Neural cell (in vitro differentiated cells): Measurements from ENCODE around the gene PNCK. TPM values are rescaled to one million over a fixed set of nuclear protein-coding genes. Genes with fewer than 3 reads are reported as not detected.

Experiments
- H2AFZ ChIP-seq: fragments of 200-600, 300-800 bp; sonication (generic), shearing (Covaris generic); 2 replicates; pipeline ENCODE4 v1.6.0; 2014; ENCODE audit warnings: low read depth, mild to moderate bottlenecking, antibody characterized with exemption, low read length, moderate library complexity
- H3F3A ChIP-seq: fragments of 200-600 bp; shearing (Covaris generic); 2 replicates; pipeline ENCODE4 v1.6.1; 2016; ENCODE audit warnings: mild to moderate bottlenecking, moderate library complexity, mixed read lengths, antibody characterized with exemption, low read length; ENCODE audit not compliant: insufficient read depth, poor library complexity, severe bottlenecking
- H3K27ac ChIP-seq: fragments of 200-600, 300-800 bp; sonication (generic), shearing (Covaris generic); 2 replicates; pipeline ENCODE4 v1.5.1; 2014; ENCODE audit warnings: mild to moderate bottlenecking, low read length, moderate library complexity
- H3K27me3 ChIP-seq: fragments of 300-800, 200-600 bp; sonication (generic), shearing (Covaris generic); 2 replicates; pipeline ENCODE4 v1.6.0; 2014; ENCODE audit warnings: mild to moderate bottlenecking, low read depth, low read length, moderate library complexity; ENCODE audit not compliant: insufficient read depth
- H3K36me3 ChIP-seq: fragments of 300-800, 200-600 bp; sonication (generic), shearing (Covaris generic); 2 replicates; pipeline ENCODE4 v1.5.1; 2014; ENCODE audit warnings: mild to moderate bottlenecking, antibody characterized with exemption, low read length, moderate library complexity; ENCODE audit not compliant: insufficient read depth
- H3K4me2 ChIP-seq: fragments of 300-800, 200-600 bp; sonication (generic), shearing (Covaris generic); 2 replicates; pipeline ENCODE4 v1.6.0; 2014; ENCODE audit warnings: mild to moderate bottlenecking, low read length
- H3K4me3 ChIP-seq: fragments of 300-800, 200-600 bp; sonication (generic), shearing (Covaris generic); 2 replicates; pipeline ENCODE4 v1.5.1; 2014; ENCODE audit warnings: mild to moderate bottlenecking, low read length, moderate library complexity
- H3K79me2 ChIP-seq: fragments of 200-600 bp; shearing (Covaris generic); replicated peaks from 2 replicates; pipeline ENCODE4 v1.6.0; 2014; ENCODE audit warnings: mild to moderate bottlenecking, low read length, moderate library complexity; ENCODE audit not compliant: insufficient read depth
- H3K9ac ChIP-seq: fragments of 300-800, 200-600 bp; sonication (generic), shearing (Covaris generic); 2 replicates; pipeline ENCODE4 v1.6.1; 2016; ENCODE audit warnings: mild to moderate bottlenecking, low read length, mixed read lengths
- H3K9me2 ChIP-seq: fragments of 200-600 bp; shearing (Covaris generic); 2 replicates; pipeline ENCODE4 v1.6.1; 2016; ENCODE audit warnings: mild to moderate bottlenecking, low read length, mixed read lengths; ENCODE audit not compliant: insufficient read depth
- H3K9me3 ChIP-seq: fragments of 200-600, 300-800 bp; sonication (generic), shearing (Covaris generic); 2 replicates; pipeline ENCODE4 v1.6.1; 2016; ENCODE audit warnings: mild to moderate bottlenecking, mixed run types, low read length, moderate library complexity, mixed read lengths
- H4K20me1 ChIP-seq: fragments of 200-600 bp; shearing (Covaris generic); 2 replicates; pipeline ENCODE4 v1.6.1; 2016; ENCODE audit warnings: mild to moderate bottlenecking, mixed run types; ENCODE audit not compliant: insufficient read depth
- EP300 ChIP-seq: fragments of 450-650 bp; conservative IDR thresholded peaks from 2 replicates; pipeline ENCODE4 v1.6.1; 2014; ENCODE audit warnings: antibody characterized with exemption, mild to moderate bottlenecking, moderate library complexity; ENCODE audit not compliant: poor library complexity, severe bottlenecking
- EZH2 ChIP-seq: fragments of 200-600, 300-800 bp; shearing (Covaris generic), sonication (generic); IDR thresholded peaks from 2 replicates; pipeline ENCODE4 v1.6.1; 2014; ENCODE audit warnings: antibody characterized with exemption, low read length, borderline replicate concordance, mild to moderate bottlenecking; ENCODE audit not compliant: insufficient read depth, poor library complexity, severe bottlenecking
- MXI1 ChIP-seq: fragments of 450-650 bp; conservative IDR thresholded peaks from 2 replicates; pipeline ENCODE4 v1.6.1; 2014; ENCODE audit warnings: antibody characterized with exemption, mild to moderate bottlenecking; ENCODE audit not compliant: poor library complexity, severe bottlenecking
- POLR2AphosphoS5 ChIP-seq: IDR thresholded peaks from 2 replicates; pipeline ENCODE4 v1.6.1; 2012
- RAD21 ChIP-seq: fragments of 450-650 bp; conservative IDR thresholded peaks from 2 replicates; pipeline ENCODE4 v1.6.1; 2014; ENCODE audit warnings: antibody characterized with exemption, mild to moderate bottlenecking, moderate library complexity
- SMC3 ChIP-seq: fragments of 450-650 bp; conservative IDR thresholded peaks from 2 replicates; pipeline ENCODE4 v1.6.1; 2014; ENCODE audit warnings: antibody characterized with exemption, mild to moderate bottlenecking, moderate library complexity; ENCODE audit not compliant: poor library complexity
- TAF1 ChIP-seq: IDR thresholded peaks from 2 replicates; pipeline ENCODE4 v1.6.1; 2012; ENCODE audit warnings: low read depth
- polyA plus RNA-seq: library from polyadenylated mRNA; depleted of rRNA; stranded (reverse); fragments of >200 nt; gene quantifications from 2 replicates; pipeline ENCODE4 v1.2.3, GENCODE V29; 2014
- TF ChIP-seq, protein P1 (sequence below): fragments of 450-650 bp; IDR thresholded peaks from 2 replicates; pipeline ENCODE4 v1.5.1; 2014; ENCODE audit warnings: antibody characterized with exemption, mild to moderate bottlenecking, moderate library complexity; ENCODE audit not compliant: poor library complexity, severe bottlenecking
- TF ChIP-seq, protein P2 (sequence below): IDR thresholded peaks from 2 replicates; pipeline ENCODE4 v1.6.1; 2012; ENCODE audit warnings: borderline replicate concordance

The PNCK gene
- polyA plus RNA-seq, 1 donor from 2014 or later = 9.5 TPM

DNA sequence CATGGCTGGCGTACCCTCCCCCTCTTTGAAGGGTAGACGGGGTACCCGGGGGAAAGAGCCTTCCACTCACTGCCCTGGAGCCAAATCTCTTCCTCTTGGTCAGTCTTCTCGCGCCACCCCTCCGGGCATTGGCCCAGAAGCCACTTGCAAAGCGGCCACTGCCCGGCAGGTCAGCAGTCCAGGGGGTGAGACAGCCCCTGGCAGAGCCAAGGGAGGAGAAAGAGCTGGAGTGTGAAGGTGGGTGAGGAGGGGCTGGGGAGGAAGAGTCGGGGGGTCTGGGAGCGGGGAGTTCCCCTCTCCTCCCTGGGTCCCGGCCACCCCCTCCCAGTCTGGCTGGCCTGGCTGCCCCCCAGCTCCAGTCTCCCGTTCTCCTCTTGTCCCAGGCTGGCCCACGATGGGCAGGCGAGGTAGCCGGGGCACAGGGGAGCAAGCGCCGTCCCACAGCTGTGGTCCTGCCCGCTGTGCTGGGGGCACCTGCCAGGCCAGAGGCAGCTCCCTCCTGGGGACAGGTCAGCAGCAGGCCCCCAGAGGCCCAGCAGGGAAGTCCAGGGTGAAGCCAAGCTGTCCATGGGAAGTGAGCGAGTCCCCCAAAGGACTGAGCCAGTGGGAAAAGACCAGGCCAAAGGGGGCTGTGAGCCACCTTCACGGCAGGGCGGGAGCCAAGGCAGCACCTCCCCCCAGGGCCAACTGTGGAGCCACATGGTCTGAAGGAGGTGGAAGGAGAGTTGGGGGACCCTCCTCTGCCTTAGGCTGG lies 48.2 kb downstream of the PNCK start:
- no peaks in the 10 kb centered on the region for H3K27me3 ChIP-seq
- no peaks in the 10 kb centered on the region for H3K9me3 ChIP-seq
- no peak overlapping the region for H2AFZ ChIP-seq
- H3K4me2 ChIP-seq = no peak overlapping the region
- H3K27ac ChIP-seq = no peak overlapping the region
- H3K9me2 ChIP-seq = no peaks in the 10 kb centered on the region
- H3K79me2 ChIP-seq = no peaks in the 10 kb centered on the region
- H3K9ac ChIP-seq = no peak overlapping the region
- H4K20me1 ChIP-seq = no peaks in the 10 kb centered on the region
- TF ChIP-seq EZH2 (no peak), RAD21 (no peak), POLR2AphosphoS5 (no peak), SMC3 (no peak), MXI1 (no peak), EP300 (no peak), TAF1 (no peak)
- TF ChIP-seq, protein P1, sequence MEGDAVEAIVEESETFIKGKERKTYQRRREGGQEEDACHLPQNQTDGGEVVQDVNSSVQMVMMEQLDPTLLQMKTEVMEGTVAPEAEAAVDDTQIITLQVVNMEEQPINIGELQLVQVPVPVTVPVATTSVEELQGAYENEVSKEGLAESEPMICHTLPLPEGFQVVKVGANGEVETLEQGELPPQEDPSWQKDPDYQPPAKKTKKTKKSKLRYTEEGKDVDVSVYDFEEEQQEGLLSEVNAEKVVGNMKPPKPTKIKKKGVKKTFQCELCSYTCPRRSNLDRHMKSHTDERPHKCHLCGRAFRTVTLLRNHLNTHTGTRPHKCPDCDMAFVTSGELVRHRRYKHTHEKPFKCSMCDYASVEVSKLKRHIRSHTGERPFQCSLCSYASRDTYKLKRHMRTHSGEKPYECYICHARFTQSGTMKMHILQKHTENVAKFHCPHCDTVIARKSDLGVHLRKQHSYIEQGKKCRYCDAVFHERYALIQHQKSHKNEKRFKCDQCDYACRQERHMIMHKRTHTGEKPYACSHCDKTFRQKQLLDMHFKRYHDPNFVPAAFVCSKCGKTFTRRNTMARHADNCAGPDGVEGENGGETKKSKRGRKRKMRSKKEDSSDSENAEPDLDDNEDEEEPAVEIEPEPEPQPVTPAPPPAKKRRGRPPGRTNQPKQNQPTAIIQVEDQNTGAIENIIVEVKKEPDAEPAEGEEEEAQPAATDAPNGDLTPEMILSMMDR = no peak
- TF ChIP-seq, protein P2, sequence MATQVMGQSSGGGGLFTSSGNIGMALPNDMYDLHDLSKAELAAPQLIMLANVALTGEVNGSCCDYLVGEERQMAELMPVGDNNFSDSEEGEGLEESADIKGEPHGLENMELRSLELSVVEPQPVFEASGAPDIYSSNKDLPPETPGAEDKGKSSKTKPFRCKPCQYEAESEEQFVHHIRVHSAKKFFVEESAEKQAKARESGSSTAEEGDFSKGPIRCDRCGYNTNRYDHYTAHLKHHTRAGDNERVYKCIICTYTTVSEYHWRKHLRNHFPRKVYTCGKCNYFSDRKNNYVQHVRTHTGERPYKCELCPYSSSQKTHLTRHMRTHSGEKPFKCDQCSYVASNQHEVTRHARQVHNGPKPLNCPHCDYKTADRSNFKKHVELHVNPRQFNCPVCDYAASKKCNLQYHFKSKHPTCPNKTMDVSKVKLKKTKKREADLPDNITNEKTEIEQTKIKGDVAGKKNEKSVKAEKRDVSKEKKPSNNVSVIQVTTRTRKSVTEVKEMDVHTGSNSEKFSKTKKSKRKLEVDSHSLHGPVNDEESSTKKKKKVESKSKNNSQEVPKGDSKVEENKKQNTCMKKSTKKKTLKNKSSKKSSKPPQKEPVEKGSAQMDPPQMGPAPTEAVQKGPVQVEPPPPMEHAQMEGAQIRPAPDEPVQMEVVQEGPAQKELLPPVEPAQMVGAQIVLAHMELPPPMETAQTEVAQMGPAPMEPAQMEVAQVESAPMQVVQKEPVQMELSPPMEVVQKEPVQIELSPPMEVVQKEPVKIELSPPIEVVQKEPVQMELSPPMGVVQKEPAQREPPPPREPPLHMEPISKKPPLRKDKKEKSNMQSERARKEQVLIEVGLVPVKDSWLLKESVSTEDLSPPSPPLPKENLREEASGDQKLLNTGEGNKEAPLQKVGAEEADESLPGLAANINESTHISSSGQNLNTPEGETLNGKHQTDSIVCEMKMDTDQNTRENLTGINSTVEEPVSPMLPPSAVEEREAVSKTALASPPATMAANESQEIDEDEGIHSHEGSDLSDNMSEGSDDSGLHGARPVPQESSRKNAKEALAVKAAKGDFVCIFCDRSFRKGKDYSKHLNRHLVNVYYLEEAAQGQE = no peak
- no peaks in the 10 kb centered on the region for H3K36me3 ChIP-seq
- H3F3A ChIP-seq = no peaks in the 10 kb centered on the region
- H3K4me3 ChIP-seq = no peak overlapping the region

DNA sequence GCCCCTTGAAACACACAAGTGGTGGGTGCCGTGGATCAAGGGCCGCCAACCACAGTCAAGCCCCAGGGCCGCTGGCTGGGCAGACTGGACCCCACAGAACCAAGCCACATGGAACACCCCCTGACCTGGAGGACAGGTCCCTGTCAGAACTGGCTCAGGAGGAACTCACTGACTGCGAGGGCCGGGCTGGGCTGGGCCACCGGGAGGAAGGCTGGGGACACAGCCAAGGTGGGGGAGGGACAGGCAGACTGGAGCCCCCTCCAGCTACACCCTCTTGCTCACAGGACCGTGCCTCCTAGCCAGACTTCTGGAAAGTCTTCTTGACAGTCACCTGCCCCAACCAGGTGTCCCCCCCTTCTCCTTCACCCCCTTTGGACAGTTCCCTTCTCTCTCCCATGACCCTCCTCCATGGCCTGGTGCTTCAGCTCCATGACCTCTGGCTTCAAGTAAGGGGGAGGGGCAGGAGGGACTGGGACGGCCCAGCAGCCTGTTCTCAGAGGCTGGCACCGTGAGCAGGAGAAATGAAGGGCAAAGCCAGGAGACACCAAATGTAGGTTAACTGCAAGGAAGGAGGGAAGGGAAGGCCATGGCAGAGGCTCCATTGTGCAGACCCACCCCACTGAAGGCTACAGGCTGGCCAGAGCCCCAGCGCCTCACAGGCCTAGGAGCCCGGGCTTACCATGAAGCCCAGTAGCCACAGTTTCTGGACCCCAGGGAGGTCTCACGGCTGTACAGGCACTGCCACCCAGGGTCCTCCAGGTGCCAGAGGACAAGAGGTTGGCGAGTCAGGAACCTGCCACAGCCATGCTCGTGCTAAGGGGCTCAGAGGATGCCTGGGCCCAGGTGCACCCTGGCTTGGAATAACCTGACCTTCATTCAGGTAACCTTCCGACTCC lies 49.2 kb downstream of the PNCK start:
- no peaks in the 10 kb centered on the region for H4K20me1 ChIP-seq
- no peaks in the 10 kb centered on the region for H3F3A ChIP-seq
- no peaks in the 10 kb centered on the region for H3K9me2 ChIP-seq
- H3K9ac ChIP-seq = no peak overlapping the region
- H2AFZ ChIP-seq = no peak overlapping the region
- H3K27ac ChIP-seq = no peak overlapping the region
- no peaks in the 10 kb centered on the region for H3K9me3 ChIP-seq
- H3K4me3 ChIP-seq = no peak overlapping the region
- TF ChIP-seq EZH2 (no peak), POLR2AphosphoS5 (no peak), TAF1 (no peak), EP300 (no peak), SMC3 (no peak), MXI1 (no peak)
- TF ChIP-seq, protein P2 = no peak
- TF ChIP-seq, protein P1 = no peak
- H3K36me3 ChIP-seq = no peaks in the 10 kb centered on the region
- no peak overlapping the region for H3K4me2 ChIP-seq
- H3K27me3 ChIP-seq = no peaks in the 10 kb centered on the region
- H3K79me2 ChIP-seq = no peaks in the 10 kb centered on the region
